ENCODE measurements around the gene FBXW5.
A peak's percentile ranks its signal among the peaks of the same experiment; 100 is the strongest.

FBXW5 gene

GRCh38 chr9:136982232-136983051 is 37.9 kb upstream of the FBXW5 start, which contains the start of gene LCNL1:
LCNL1 (plus strand) TSS chr9:136982993; CDS start chr9:136983587, 594 bp downstream.
- TF ChIP-seq CTCF (IDR thresholded peaks at IDR 0.05; ENCODE audit: low read depth, low read length): no peak
- no peak within 1 kb of the TSS for H3K4me3 ChIP-seq (ENCODE audit: low read depth, low read length)
- no peaks in the 10 kb centered on the region for H3K36me3 ChIP-seq
- H3K27me3 ChIP-seq: no peaks in the 10 kb centered on the region
- H3K4me1 ChIP-seq: peaks cover 24% of the 10 kb centered on the region
- no peaks in the 10 kb centered on the region for H3K9me3 ChIP-seq
- no peak for DNase-seq

- peak; percentile 73 for DNase-seq
- TF ChIP-seq CTCF (IDR thresholded peaks at IDR 0.05; ENCODE audit: low read depth, low read length): no peak
- Histone ChIP-seq H3K4me1 (peaks cover 24% of the 10 kb centered on the region), H3K27me3 (no peaks in the 10 kb centered on the region), H3K9me3 (no peaks in the 10 kb centered on the region), H3K36me3 (no peaks in the 10 kb centered on the region), H3K4me3 (ENCODE audit: low read depth, low read length) (no peak overlapping the region)
Observed at GRCh38 chr9:136981588-136982231, 37.2 kb upstream of the FBXW5 start.

GRCh38 chr9:136980669-136981478 is 36.3 kb upstream of the FBXW5 start:
- Histone ChIP-seq H3K4me3 (ENCODE audit: low read depth, low read length) (no peak overlapping the region), H3K36me3 (no peaks in the 10 kb centered on the region), H3K9me3 (no peaks in the 10 kb centered on the region), H3K4me1 (peaks cover 24% of the 10 kb centered on the region), H3K27me3 (no peaks in the 10 kb centered on the region)
- DNase-seq: no peak
- TF ChIP-seq CTCF (IDR thresholded peaks at IDR 0.05; ENCODE audit: low read depth, low read length): no peak

GRCh38 chr9:136979769-136980587 is 35.4 kb upstream of the FBXW5 start:
- Histone ChIP-seq H3K4me3 (ENCODE audit: low read depth, low read length) (no peak overlapping the region), H3K9me3 (no peaks in the 10 kb centered on the region), H3K4me1 (peaks cover 24% of the 10 kb centered on the region), H3K36me3 (no peaks in the 10 kb centered on the region), H3K27me3 (no peaks in the 10 kb centered on the region)
- DNase-seq: no peak
- no peak for TF ChIP-seq CTCF (IDR thresholded peaks at IDR 0.05; ENCODE audit: low read depth, low read length)

GRCh38 chr9:136978865-136979544 is 34.5 kb upstream of the FBXW5 start:
- Histone ChIP-seq H3K4me1 (peaks cover 24% of the 10 kb centered on the region), H3K36me3 (no peaks in the 10 kb centered on the region), H3K4me3 (ENCODE audit: low read depth, low read length) (no peak overlapping the region), H3K27me3 (no peaks in the 10 kb centered on the region), H3K9me3 (no peaks in the 10 kb centered on the region)
- no peak for TF ChIP-seq CTCF (IDR thresholded peaks at IDR 0.05; ENCODE audit: low read depth, low read length)
- DNase-seq: no peak

Measured in BE2C (cell line).